Glomerular endothelial cell (primary cell): Measurements from ENCODE around the gene TUBGCP6. TPM values are rescaled to one million over a fixed set of nuclear protein-coding genes. Genes with fewer than 3 reads are reported as not detected.

Source experiments
- DNase-seq: peaks from one replicate; pipeline ENCODE4 v3.0.0-alpha.2; 2011; ENCODE audit warnings: low read depth, low spot score; ENCODE audit errors: extremely low read depth
- total RNA-seq: library from RNA; depleted of rRNA; stranded (reverse); fragments of >200 nt; gene quantifications from 2 replicates; pipeline ENCODE4 v1.2.3, GENCODE V29; 2015

The TUBGCP6 gene
- total RNA-seq, 1 donor from 2014 or later, result 47.1 TPM

GRCh38 chr22:50252082-50253045 lies 7.5 kb upstream of the TUBGCP6 start:
- DNase-seq, result no peak

- no peak for DNase-seq
Measured at GRCh38 chr22:50251477-50252081, 6.8 kb upstream of the TUBGCP6 start.

- no peak for DNase-seq
Measured at GRCh38 chr22:50250555-50251476, 6.0 kb upstream of the TUBGCP6 start, which contains the start of gene HDAC10. Gene HDAC10, minus strand, starts transcription at chr22:50251265. Its CDS starts 233 bp downstream, at chr22:50251032.

DNA sequence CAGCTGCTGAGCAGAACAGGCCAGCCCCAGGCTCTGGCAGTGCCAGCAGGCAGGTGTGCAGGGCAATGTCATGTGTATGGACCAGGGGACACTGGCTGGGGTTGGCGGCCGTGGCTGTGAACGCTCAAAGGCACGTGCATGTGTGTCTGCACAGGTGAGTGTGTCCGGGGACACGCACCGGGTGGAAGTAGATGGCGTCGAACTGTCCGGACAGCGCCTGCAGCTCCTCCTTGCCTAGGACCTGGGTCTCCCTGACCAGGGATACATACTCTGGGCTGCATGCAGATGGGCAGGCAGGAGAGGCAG lies 5.4 kb upstream of the TUBGCP6 start:
- no peak for DNase-seq

GRCh38 chr22:50249341-50250248 lies 4.8 kb upstream of the TUBGCP6 start:
- DNase-seq, result no peak

- no peak for DNase-seq
Measured at GRCh38 chr22:50248196-50249081, 3.6 kb upstream of the TUBGCP6 start.

DNA sequence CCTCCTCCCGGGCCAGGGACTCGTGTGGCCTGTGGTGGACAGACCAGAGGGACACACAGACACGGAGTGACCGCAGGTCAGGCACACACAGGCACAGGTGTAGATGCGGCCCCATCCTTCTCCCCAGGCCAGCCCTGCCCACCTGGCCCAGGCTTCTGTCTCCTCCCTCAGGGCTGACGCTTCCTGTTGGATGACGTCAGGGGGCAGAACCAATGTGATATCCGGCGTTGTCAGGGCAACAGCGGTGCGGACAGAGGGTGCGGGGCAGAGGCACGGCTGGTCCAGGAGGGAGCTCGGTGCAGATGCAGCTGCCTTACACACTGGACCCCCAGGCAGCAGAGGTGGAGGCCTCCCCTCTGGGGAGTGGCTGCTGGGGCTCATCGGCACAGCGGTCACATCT lies 2.9 kb upstream of the TUBGCP6 start:
- no peak for DNase-seq

DNA sequence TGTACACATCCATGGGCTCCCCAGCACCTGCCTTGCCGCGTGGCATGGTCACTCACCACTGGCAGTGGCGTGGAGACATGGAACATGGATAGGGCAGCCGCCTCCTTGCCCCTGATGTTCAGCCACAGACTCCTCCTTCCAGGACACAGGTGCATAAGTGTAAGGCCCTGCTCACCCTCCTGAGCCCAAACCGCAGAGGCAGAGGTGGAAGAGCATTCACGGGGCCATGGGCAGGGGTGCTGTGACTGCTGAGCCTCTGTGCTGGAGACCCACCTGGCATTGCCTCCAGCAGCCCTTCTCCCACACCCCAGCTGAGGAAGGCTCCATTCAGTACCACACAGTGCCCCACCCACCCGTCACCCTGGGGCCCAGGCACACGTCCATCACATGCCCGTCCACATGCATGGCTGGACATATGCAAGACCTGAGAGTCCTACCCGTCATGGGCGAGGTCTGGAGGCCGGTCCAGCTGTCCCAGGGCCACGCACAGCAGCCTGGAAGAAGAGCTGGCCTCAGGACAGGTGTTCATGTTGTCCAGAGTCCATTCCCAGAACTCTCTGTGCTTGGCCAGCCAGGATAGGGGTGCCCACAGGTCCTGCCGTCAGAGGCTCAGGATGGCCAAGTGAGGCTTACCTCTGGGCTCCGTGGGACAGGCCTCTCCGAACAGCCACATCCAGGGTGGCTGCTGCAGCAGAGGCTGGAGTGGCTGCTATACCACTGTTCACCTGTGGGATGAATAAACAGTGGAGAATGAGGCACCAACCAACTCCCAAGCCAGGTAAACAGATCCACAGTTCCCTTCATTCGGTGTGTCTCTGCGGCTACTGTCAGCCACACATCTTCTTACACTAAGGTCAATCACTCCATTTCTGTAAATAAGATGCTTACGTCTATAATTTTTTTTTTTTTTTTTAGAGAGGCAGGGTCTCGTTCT lies 1.7 kb upstream of the TUBGCP6 start:
- DNase-seq, result no peak

DNA sequence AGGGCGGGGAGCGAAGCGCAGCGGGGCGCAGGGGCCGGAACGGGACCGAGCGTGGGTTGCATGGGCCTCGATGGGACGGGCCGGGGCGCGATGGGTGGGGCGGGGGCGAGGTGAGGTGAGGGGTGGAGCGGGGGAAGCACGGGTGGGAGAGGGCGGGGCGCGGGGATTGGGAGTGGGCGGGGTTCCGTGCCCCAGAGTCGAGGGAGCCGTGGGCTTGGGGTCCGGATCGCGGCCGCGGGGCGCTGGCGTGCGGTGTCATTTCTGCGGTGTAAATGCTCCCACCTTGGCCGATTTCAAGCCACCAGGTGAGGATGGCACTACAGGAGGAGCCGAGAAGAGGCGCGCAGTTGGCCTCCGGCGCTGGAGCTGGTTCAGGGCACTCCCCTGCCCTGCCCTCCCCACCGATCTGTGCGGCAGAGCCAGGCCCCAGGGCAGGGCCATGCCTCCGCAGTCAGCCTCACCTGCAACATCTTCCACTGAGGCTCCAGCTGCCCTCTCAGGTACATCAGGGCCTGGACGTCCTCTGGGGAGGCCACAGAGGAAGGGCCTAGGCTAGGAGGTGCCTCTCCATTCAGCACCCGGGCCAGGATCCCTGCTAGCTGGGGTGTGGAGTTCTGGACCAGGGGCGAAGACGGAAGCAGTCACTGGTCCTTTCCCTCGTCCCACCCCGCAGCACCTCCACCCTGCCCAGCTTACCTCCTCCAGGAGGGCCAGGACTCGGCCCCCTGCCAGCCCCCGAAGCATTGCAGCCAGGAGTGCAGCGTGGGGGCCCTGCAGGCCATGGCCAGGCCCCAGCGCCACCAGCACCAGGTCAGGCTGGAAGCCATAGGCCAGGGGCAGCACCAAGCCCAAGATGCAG lies 620 bp upstream of the TUBGCP6 start:
- DNase-seq, result no peak

- DNase-seq, result no peak
Measured at GRCh38 chr22:50243685-50244419, 971 bp downstream of the TUBGCP6 start.

- DNase-seq, result no peak
Measured at GRCh38 chr22:50242406-50242949, 2.3 kb downstream of the TUBGCP6 start.

DNA sequence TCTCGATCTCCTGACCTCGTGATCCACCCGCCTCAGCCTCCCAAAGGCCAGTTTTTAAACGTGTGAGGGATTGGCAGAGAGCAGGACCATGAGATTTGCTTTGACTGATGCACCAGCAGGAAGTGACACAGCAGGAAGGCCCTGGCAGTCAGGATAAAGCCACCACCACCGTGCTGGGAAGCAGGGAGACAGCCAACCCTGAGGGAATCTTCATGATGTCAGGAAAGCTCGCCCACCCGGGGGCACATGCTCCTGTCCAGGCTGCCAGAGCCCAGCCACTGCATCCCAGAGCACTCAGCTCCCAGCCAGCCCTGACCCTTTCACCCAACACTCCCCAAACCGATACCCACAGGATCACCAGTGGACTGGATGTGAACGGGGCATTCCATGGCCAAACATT lies 6.1 kb downstream of the TUBGCP6 start:
- DNase-seq, result no peak

DNA sequence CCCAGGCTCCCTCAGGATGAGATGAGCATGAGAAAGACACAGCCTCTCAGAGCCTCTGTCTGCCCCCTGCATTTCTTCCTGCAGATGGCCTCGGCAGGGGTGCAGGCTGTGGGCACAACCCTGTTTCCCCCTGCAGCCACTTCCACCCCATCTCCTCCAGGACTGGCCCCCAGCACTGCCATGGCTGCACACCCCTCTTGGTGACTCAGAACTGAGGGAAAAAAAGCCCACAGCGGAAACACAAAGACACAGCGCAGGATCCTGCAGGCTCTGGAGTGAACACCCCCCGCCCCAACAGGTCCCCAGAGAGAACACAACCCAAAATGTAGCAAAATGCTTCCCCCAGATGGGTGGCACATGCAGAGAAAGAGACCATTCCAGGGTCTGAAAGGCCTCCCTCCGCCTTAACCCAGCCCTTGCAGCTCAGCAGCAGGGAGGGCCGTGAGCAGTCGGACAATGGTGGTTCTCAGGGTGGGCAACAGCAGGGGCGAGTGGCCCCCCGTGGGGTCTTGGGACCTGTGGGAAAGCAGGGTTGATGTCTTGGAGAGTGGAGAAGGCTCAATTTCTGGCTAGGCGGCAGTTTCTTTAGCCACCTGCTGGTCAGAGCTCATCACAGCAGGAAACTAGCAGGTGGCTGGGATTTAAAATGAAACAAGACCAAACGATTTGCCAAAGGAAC lies 8.0 kb downstream of the TUBGCP6 start:
- no peak for DNase-seq

GRCh38 chr22:50233223-50233622 lies 11.6 kb downstream of the TUBGCP6 start:
- no peak for DNase-seq

DNA sequence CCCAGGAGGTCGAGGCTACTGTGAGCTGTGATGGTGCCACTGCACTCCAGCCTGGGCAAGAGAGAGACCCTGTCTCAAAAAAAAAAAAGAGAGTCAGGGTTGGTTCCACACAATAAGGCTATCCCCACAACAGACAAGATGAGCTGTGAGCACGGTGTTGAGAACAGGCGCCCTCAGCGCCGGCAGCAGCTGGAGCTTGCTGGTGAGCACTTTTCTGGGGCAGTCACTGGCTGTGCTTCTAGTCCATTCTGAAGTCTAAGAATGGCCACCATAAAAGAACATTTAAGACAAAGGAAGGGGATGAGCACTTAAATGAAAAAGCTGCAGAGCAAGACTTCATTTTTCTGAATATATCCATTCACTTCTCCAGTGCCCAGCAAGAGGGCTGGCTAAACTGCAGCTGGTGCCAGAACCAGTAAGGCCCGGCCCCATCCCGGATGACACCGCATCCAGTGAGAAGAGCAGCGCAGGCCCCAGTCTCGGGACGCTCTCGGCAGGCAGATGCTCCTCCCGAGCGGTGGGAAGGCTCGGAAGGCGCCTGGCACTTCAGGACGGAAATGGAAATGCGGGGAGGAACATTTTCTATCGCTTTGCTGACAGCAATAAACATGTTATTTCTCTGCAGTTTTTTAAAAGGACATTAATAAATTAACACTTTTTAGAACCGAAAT lies 12.2 kb downstream of the TUBGCP6 start:
- no peak for DNase-seq
